ENCODE measurements around the gene LRP2. TPM values are rescaled to one million over a fixed set of nuclear protein-coding genes. Genes with fewer than 3 reads are reported as not detected.

LRP2 gene
- total RNA-seq, 2 donors from 2014 or later, result not detected

DNA sequence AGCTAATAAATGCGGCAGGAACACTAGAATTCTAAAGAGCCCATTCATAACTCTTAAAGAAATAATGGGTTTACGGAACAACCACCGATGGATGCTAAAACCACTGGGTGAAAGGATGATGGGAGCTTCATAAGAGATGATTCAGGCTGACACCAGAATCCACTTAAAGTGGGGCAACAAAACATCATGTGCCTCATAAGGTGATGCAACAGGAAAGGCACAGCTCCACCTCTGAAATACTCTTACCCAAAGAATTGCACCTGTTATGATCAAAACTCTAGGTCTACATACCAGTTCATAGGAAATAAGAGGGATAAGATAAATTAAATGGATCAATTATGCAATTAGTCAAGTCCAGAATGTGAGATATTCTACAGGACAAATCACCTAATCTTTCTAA, 161.6 kb downstream of the LRP2 start:
- no peak for ATAC-seq
- intact Hi-C loops (cut with DNase I, micrococcal nuclease), result no loop called here
- no peak for DNase-seq

DNA sequence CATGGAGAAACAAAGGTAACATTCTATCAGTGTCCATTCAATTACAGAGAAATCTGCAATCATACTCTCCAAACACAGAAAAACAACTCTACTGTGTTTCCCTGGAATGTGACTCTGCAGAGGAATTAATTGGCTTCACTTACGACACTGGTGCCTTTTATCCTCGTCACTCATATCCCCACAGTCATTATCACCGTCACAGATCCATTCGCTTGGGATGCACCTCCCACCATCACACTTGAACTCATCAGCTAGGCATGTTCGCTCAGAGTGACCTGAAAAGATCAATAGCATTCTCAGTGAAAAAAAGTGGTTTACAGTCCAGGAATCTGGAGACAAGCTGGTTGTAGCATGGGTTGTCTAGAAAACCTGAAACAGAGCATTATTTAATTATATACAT, 168.7 kb downstream of the LRP2 start:
- intact Hi-C loops (cut with DNase I, micrococcal nuclease), result no loop called here
- DNase-seq, result no peak
- ATAC-seq, result no peak

DNA sequence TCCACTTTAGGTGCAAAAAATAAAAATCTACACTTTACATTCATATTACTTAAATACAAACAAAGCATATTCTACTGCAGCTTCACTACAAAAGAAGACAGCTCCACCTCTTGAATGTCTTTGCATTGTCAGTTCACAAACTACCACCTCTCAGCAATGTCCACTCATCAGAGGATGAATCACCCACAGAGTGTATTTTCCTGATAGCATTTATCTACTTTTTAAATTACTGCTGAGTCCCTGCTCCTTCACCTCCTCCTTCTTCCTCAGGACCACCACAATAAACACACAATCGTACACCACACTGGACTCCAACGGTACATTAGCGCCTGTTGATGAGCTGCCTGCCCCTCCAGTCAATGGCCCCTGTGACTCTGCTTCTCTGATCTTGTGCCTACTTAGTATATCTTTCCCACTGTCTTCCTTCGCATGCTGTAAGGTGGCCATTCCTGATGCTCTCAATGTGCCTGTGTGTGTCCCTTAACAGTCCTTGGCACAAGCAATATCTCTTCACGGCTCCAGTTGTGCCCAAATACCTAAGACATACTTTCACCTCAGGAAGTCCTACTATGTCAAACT, 172.0 kb downstream of the LRP2 start:
- ATAC-seq (no peak), DNase-seq (no peak)
- intact Hi-C loops (cut with DNase I, micrococcal nuclease), result no loop called here

DNA sequence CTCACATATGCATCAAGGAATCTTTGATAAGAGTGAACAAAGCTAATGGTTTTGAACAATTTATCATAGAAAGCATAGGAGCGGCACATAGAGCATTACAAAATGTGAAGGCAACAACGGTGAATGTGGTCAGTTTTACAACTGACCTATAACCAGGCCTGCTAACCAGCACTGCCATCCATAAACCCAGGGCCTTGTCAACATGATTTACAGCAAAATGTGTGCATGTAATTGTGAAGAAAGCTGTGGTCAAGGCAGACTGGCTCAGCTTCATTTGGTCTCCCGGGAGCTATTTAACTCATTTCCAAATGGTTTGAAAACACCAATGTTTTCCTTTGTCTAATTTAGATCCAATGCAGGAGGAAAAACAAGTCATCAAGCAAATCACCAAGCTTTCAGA, 173.2 kb downstream of the LRP2 start:
- intact Hi-C loops (cut with DNase I, micrococcal nuclease), result no loop called here
- no peak for ATAC-seq
- no peak for DNase-seq

DNA sequence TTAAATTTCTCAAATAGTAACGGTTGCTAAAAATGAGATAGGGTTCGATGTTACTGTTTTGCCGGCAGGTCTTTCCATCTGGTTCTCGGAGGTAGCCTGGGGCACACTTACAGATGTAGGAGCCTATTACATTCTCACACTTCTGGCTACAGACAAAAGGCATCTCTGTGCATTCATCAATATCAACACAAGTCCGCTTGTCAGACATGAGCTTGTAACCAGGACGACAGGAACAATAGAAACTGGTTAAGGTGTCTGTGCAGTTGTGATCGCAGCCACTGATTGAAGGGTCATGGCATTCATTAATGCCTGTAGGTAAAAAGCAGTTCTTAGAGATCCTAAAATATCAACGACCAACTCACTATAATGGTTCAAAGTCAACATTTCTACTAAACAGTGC, 176.6 kb downstream of the LRP2 start:
- intact Hi-C loops (cut with DNase I, micrococcal nuclease), result no loop called here
- no peak for DNase-seq
- ATAC-seq, result no peak

DNA sequence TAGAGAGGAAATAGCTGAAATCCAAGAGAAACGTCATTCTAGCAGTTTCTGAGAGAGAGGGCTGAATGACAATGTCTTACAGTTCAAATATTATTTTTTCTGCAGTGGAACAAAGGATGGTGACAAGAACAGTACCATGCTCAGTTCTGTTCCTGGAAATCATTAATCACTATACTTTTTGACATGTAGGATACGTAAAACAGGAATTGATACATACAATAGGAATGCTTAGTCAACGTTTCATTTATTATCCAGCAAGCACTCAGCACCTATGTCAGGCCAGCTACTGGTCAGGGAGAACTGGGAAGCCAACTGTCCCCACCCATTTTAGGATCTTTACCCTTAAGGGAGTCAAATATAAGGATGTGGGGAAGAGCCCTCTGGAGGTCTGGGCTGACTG, 178.3 kb downstream of the LRP2 start:
- intact Hi-C loops (cut with DNase I, micrococcal nuclease), result no loop called here
- ATAC-seq, result no peak
- no peak for DNase-seq

DNA sequence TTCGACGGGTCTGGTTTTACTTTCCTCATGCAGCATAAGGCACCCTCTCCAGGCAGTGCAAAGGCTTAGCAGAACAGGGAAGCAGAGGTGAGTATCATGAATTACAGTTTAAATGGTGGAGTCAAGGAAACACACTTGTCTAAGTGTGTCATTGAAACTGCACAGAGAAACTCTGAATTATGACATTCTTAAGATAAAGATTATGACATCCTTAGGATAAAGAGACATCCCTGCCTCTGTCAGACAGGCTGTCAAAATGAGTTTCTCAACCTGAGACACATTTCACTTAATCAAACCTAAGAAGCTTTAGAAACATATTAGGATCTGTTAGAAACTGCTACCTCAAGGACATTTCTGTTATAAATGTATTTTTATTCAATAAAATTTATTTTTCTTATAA, 179.8 kb downstream of the LRP2 start:
- DNase-seq (no peak), ATAC-seq (no peak)
- intact Hi-C loops (cut with DNase I, micrococcal nuclease), result no loop called here

DNA sequence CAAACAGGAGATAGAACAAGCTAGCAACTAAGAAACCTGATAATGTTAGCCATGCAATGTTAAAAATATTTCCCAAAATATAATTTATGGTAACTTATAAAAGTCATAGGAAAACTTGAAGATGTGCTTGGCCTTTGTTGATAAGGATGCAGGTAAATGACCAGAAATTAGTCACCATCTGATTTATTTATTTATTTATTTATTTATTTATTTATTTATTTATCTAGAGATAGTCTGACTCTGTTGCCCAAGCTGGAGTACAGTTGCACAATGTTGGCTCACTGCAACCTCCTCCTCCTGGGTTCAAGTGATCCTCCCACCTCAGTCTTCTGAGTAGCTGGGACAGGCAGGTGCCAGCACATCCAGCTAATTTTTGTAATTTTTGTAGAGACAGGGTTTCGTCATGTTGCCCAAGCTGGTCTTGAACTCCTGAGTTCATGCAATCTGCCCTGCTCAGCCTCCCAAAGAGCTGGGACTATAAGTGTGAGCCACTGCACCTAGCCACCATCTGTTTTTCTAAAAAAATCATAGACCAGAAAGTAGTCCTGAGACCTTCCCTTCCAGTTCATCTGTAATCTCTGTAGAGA, 183.4 kb downstream of the LRP2 start:
- intact Hi-C loops (cut with DNase I, micrococcal nuclease), result no loop called here
- no peak for DNase-seq

DNA sequence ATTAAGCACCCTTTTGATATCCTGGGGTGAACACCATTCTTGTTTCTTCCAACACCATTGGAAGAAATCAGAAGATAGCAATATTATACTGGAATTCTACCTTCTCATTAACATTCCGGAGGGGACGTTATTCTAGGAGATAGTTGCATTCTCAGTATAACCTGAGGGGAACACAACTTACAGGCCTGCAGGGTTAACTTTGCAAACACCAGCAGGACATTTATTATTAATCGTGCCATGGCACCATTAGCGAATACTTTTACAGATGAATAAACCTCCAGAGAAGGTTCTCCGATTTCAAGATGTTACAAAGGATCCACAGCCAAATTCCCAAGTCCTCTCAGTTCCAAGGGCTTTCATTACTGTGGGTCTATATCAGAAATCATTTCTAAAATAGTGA, 184.0 kb downstream of the LRP2 start:
- intact Hi-C loops (cut with DNase I, micrococcal nuclease), result no loop called here
- DNase-seq (no peak), ATAC-seq (no peak)

More for the DNA sequence above, 183.4 kb downstream of the LRP2 start:
- ATAC-seq, result no peak

DNA sequence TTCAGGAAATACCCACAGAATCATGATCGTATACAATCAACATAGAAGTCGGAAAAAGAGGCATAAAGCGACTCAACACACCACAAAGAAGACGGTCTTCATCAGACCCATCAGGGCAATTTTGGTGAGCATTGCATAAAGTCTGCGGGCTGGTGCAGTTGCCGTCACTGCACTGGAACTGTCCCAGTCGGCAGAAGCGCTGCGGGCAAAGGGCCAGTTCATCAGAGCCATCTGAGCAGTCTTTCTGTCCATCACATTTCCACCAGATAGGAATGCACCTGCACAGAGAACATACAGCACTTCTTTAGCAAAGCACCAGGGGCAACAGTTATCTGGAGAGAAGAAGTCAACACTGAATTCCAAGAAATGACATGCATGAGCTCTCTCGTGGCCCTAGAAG, 187.2 kb downstream of the LRP2 start:
- intact Hi-C loops (cut with DNase I, micrococcal nuclease), result no loop called here
- DNase-seq (no peak), ATAC-seq (no peak)

DNA sequence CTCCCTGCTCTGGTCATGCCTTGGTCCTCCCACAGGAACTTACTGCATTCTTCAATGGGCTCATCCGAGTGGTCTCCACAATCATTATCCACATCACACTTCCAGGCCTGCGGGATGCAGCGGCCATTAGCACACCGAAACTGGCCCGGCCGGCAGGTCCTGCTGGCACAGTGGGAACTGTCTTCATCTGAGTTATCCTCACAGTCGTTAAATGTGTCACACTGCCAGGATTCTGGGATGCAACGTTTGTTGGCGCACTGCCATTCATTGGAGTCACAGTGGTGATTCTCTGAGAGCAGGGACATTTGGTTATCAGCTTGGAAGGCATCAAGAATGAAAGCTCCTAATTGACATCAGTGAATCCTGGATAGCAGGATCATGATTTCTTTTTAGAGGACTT, 188.5 kb downstream of the LRP2 start:
- DNase-seq, result no peak
- ATAC-seq, result no peak
- intact Hi-C loops (cut with DNase I, micrococcal nuclease), result no loop called here

DNA sequence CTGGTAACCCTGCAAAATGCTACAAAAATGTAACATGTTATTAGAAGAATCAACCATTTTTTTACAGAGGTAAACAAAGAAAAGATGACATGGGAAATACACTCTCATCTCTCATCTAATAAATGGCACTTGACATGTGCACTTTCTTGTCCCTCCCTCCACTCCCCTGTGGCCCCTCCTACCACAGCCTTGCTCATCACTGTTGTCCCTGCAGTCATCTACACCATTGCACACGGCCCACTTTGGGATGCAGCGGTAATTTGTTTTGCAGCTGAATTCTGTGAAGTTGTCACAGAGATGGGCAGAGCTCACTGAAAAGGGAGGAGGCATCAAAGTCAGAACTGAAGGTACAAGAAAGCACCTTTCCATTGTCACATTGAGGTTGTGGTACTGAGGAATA, 189.4 kb downstream of the LRP2 start:
- no peak for DNase-seq
- intact Hi-C loops (cut with DNase I, micrococcal nuclease), result no loop called here
- no peak for ATAC-seq

DNA sequence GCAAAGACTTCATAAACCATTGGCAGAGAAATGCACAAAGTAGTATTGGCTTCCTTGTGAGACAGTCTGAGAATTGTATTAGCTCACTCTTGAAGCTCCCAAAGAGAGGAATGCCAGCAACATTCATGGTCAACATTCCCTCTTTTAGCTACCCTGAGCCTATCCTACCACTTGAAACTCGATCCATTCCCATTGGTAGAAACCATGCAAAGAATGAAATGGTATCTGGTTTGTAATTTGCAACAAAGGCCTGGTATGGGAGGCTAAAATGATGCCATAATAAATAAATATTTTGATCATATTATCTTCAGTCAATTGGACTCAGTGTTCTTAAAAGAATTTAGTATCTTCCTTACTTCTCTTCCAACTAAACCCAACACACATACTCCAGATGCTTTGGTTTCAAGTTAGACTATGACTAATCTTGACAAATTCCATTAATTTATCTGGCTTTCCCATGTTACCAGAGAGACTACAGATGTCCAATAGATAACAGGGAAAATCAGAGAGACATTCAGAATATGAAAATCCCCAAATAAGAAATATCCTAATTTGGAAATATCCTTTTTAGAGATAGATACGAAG, 190.1 kb downstream of the LRP2 start:
- DNase-seq (no peak), ATAC-seq (no peak)
- intact Hi-C loops (cut with DNase I, micrococcal nuclease), result no loop called here

DNA sequence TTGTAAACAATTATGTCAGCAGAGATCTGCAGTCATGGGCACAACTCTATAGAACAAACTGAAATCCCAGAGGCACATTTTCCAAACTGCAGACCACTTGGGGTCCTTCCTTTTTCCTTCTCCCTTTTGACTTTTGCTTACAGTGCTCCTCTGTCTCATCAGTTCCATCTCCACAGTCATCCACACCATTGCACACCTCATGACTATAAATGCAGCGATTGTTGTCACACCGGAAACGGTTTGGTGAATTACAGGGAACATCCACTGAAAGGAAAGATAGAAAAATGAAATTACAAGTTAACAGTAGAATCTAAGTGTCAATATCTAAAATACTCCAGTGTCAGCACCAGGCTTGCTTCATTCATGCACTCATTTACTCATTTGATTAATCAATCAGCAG, 196.5 kb downstream of the LRP2 start:
- DNase-seq (no peak), ATAC-seq (no peak)
- intact Hi-C loops (cut with DNase I, micrococcal nuclease), result no loop called here

DNA sequence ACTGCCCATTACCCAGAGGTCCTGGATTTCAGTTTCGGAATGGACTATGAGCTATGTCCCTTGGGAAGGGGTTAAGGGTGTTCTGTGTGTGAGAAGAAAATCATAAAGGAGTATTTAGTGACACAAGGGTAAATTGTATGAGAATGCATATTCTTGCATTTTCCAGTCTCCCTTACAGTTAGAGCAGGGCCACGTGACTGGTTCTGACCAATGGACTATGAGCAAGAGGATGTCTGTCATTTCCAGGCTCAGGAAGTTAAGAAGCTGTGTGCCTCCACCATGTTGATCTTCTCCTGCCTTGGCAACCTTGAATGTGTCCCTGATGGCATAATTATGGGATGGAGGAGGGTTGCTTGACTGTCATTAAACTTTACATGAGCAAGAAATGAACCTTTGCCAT, 198.0 kb downstream of the LRP2 start:
- DNase-seq (no peak), ATAC-seq (no peak)
- intact Hi-C loops (cut with DNase I, micrococcal nuclease), result no loop called here

DNA sequence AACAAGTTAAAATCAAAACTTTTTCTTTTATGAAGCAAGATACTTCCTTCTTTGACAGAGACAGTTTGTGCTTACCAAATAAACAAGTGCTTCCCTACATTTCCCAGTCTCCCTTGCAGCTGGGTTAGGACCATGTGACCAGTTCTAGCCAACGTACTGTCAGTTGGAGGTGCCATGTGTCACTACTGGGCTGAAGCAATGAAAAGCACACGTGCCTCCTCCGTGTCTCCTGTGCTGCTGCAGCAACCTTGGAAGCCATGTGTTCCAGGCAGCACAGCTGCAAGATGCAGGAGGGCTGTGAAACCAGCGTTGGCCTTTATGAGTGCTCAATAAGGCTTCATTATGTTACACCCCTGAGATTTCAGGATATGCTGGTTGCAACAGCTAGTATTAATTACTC, 199.7 kb downstream of the LRP2 start:
- ATAC-seq, result no peak
- intact Hi-C loops (cut with DNase I, micrococcal nuclease), result no loop called here
- DNase-seq, result no peak

DNA sequence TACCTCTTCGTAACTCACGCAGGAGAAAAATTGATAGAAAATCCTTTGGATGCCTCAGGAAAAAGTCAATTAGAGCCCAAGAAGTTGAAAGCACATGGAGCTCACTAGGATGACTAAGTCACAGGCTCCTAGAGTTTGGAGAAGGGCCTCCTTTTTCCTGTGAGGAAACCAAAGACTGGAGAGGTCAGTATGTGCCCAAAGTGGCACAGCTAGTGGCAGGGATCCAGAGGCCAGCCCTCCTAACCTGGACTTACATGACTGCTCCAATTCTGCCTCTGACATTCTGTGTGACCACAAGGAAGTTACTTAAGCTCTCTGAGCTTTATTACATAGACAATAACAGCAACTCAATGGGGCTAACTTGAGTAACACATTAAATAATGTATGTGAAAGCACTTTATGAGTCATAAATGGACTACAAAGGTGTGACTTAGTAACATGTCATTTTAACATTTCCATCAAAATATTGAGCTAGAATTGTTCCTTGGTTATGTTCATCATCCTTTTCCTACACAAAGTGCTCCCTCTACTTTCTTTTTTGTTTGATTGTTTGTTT, 201.3 kb downstream of the LRP2 start:
- DNase-seq (no peak), ATAC-seq (no peak)
- intact Hi-C loops (cut with DNase I, micrococcal nuclease), result no loop called here

DNA sequence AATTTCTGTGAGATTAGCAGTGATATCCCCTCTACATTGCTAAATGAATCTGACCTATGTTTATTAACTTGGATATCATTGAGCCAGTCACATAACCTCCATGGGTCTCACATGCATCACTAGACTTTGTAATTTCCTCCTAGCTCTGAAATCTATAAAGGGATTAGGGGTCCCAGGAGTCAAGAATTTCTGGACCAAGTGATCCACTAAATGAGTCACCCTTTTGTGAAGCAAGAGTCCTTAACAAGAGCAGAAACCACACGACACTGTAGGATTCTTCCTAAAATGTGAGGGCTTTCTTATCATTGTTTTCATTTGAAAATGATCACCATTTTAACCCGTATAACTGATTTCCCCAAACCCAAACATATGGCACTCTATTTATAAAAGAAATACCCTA, 202.6 kb downstream of the LRP2 start:
- intact Hi-C loops (cut with DNase I, micrococcal nuclease), result no loop called here
- ATAC-seq, result no peak
- no peak for DNase-seq

DNA sequence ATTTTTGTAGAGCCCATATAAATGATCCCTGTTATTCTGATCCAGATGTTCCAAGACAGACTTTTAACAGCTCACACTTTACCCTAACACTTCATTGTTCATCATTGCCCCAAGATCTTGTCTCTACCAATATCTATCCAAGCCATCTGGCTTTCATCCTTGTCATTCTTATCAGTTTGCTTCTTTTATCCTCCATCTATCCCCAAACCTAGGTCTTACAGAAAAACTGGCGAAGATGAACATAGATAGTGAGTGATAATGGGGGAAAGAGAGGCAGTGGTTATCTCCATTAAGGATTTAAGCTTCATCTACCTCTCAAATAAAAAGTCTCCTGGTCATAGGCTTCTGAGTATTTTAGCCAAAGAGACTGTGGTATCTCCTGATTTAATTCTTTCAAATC, 203.5 kb downstream of the LRP2 start:
- ATAC-seq (no peak), DNase-seq (no peak)
- intact Hi-C loops (cut with DNase I, micrococcal nuclease), result no loop called here

DNA sequence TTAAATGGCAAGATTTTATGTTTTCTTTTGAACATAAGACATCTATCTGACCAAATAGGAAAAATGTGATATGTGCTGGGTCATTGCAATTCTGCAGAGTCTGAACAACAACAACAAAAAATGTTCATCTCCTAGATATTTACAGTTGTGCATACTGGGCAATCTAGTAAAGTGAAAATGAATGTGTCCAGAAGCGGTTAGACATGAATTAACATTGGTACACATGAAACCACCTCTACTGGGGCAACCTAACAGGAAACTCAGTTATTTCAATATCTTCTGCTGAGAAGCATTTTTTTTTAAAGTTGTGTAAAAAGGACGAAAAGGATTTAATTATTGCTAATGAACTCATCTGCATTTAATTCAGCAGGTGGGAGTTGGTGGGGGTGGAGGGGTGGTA, 216.1 kb downstream of the LRP2 start:
- intact Hi-C loops (cut with DNase I, micrococcal nuclease), result no loop called here
- DNase-seq (no peak), ATAC-seq (no peak)

DNA sequence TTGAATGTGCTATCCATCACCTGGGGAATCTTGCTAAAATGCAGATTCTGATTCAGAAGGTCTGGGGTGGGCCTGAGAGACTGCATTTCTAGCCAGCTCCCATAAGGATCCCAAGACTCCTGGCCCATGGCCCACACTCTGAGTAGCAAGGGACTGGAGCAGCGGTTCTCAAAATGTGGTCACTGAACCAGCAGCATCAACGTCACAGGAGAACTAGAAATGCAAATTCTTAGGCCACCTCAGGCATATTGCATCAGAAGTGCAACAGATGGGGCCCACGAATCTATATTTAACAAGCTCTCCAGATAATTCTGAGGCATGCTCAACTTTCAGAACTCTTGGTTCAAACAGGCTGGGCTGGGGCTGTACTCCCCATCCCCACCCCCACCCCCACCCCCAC, 218.3 kb downstream of the LRP2 start:
- ATAC-seq (no peak), DNase-seq (no peak)
- intact Hi-C loops (cut with DNase I, micrococcal nuclease), result loop anchor here in 1 of 2 donors (5.0 kb wide), 2 partner anchors 37 to 182 kb away; no protein-coding TSS in a partner anchor
